HG02571 (cell line): ENCODE data around the gene UBE2L6.
"Not testable (repeated sequence)": the region's sequence is repeated elsewhere in the genome, so short reads cannot be mapped to it uniquely, and the experiment has no call there.

Experiments used
- ATAC-seq: cut with Tn5 transposase; IDR thresholded peaks from one replicate; pipeline ENCODE4 v1.9.1; 2021; ENCODE audit warnings: mild to moderate bottlenecking, moderate library complexity; ENCODE audit not compliant: unreplicated experiment

The UBE2L6 gene

DNA sequence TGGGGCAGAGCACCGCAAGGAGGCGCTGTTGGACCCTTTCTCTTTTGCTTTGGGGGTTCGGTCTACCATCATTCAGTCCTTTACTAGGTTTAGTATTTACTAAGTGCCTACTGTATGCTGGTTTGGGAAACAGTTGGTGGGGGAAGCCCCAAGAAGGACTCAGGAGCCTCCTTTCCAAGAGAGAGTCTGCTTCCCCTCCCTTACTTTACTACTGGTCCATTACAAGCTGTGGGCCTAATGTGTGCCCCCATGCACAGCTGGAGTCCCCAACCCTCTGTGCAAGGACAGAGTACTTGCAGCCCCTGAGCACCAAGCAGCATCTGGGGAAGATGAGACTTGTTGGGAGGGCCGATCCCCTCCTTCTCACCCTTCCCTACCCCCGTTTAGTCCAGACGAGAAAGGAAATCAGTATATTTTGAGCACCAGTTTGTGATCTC is 876 bp upstream of the UBE2L6 start:
- ATAC-seq, result peak; percentile 1

GRCh38 chr11:57566905-57567514 is 462 bp downstream of the UBE2L6 start:
- peak; percentile 3 for ATAC-seq

DNA sequence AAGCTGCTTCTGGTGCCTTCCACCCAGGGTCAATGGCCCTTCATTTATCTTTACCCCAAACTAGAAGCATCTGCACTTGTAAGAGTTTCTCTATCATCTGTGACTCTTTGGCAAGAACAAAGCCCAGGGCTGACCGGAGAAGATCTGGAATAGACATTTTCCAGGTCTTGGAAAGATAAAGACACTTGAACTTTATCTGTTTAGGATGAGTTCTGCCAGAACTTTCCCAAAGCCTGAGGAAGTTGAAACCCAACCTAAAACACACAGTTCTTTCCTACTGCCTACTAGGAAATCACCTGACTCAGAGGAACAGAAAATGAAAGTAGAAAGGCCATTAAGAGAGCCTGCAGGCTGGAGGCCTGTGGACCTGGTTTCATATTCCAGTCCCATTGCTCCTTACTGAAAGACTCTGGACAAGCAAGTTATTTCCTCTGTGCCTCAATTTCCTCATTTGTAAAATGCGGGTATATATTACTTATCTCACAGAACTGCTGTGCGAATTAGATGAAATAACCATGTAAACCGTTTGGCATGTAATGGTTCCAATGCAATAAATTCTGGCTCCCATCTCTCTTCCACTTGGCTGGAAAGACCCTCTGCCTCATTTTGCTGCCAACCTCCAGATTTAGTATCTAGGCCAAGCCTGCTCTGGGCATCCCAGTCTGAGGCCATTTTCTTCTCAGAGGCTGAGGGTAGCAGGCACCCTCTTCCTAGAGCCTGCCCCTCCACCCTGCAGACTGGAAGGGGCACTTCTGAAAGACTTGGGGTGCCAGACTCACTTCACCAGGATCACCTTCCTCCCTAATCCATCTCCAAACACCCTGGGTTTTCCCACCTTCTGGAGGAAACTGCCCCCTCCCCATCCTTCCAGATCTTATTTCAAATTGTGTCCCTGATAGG is 1.2 kb downstream of the UBE2L6 start:
- peak; percentile 48 for ATAC-seq

GRCh38 chr11:57562596-57562995 is 4.9 kb downstream of the UBE2L6 start:
- no peak for ATAC-seq

DNA sequence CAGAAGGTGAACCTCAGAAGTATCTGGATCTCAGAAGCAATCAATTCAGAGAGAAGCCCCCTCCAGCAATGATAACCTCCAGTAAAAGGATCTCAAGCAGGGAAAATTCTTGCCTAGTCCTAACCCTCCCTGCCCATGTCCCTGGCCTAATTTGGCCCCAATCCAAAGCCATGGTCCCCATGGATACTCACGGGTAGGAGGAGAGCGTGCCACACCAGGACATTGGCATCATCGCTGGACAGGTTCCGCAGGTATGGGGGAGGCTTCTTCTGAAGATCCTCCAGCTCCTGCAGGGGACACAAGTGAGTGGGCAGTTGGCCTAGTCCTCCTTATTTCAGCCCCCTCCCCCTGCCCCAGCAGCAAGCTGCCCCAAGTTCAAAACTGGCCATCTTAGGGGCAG is 7.3 kb downstream of the UBE2L6 start:
- ATAC-seq, result no peak

GRCh38 chr11:57556041-57556440 is 11.4 kb downstream of the UBE2L6 start:
- ATAC-seq, result no peak

DNA sequence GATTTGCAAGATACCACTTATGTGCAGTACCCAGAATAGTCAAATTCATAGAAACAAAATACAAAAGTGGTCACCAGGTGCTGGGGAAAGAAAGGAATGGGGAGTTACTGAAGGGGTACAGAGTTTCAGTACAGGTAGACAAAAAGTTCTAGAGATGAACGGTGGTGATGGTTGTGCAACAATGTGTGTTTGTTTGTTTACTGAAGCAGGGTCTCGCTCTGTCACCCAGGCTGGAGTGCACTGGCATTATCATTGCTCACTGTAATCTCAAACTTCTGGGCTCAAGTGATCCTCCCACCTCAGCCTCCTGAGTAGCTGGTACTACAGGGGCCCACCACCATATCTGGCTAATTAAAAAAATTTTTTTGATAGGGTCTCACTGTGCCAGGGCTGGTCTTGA is 12.1 kb downstream of the UBE2L6 start:
- no peak for ATAC-seq

DNA sequence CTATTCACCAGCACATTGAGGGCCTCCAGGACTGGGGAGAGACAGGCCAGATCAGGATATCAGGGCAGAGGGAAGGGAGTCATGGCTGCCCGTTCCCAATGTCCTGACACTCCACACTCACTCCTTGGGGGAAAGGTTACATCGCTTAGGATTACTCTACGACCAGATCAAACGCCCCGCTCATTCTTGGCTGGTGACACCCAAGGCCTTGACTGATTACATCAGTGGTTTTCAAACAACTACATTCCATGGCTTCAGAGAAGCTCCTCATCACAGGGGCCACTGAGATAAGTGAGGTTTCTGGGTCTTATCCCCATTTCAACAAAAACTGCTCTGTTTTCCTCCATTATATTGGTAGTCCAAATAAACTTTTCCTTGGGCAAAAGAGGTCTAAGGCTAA is 15.0 kb downstream of the UBE2L6 start:
- no peak for ATAC-seq

DNA sequence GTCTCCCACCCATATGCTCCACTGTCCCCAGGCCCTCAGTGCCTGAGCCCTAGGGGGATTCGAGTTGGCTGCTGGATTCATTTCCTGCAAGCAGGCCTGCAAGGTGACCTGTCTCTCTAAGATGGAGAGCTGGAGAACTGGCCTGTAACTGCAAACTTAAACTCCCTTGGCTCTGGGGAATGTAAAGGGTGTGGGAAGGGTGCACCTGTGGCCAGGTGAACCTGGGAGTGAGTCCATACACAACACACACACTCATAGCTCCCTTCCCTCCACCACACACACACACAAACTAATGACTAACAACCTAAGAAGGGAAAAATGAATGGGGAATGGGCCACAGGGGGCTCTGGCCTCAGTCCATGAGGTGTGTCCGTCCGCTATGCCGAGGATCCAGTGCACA is 15.5 kb downstream of the UBE2L6 start:
- ATAC-seq, result no peak

DNA sequence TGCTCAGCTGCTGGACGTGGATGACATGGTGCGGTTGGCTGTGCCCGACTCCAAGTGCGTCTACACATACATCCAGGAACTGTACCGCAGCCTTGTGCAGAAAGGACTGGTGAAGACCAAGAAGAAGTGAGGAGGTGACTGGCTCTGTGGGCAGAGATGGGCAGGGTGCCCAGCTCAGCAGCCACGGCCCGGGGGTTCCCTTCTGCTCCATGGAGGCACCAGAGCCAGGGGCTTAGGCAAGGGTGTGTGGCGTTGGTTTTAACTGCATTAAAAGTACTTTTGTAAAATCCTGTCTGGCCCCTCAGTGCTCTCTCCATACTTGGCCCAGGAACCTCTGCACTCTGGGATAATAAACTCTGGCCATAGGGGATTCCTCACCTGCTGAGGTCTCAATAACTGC is 17.5 kb downstream of the UBE2L6 start:
- ATAC-seq, result no peak

GRCh38 chr11:57547854-57548377 is 19.6 kb downstream of the UBE2L6 start:
- peak; percentile 68 for ATAC-seq

DNA sequence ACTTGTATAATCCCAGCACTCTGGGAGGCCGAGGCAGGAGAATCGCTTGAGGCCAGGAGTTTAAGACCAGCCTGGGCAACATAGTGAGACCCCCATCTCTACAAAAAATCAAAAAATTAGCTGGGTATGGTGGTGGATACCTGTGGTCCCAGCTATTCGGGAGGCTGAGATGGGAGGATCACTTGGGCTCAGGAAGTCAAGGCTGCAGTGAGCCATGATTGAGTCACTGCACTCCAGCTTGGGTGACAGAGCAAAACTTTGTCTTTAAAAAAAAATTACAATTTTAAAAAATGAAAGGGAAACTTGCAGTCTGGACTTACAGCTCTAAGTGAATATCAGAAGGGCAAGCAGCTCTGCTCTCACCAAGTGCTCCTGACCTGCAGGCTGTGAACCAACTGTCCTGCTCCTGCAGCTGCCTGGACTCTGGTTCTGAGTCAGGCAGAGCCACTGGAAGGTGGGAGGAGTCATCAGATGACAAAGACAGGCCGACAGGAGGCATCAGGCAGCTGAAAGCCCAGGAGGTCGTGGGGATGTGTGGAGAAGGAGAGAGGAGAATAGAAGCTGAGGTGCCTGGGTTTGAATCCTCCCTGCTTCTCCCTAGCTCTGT is 20.5 kb downstream of the UBE2L6 start:
- peak; percentile 69 for ATAC-seq

DNA sequence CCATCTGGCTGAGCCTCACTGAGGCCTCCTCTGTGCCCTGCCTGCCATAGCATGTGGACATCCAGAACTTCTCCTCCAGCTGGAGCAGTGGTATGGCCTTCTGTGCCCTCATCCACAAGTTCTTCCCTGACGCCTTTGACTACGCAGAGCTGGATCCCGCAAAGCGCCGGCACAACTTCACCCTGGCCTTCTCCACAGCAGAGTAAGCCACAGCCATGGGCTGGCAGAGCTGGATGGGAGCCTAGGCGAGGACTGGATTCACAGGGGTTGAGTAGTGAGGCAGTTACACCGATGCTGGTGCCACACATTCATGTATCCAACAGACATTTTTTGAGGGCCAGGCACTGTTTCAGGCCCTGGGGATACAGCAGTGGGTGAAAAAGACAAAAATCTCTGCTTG is 21.0 kb downstream of the UBE2L6 start:
- no peak for ATAC-seq

DNA sequence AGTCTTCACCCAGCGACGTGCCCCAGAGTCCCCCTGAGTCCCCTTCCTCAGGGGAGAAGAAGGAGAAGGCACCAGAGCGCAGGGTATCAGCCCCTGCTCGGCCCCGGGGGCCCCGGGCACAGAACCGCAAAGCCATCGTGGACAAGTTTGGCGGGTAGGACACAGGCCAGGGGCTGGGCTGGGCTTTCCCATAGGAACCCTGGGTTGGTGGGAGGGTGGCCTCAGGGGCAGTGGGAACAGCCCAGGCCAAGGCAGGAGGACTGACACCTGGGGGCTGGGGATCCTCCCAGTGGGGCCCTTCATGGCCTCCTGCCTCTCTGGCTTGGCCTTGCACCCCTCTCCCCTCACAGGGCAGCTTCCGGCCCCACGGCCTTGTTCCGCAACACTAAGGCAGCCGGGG is 21.6 kb downstream of the UBE2L6 start:
- no peak for ATAC-seq

- no peak for ATAC-seq
Measured at GRCh38 chr11:57544566-57544965, 22.9 kb downstream of the UBE2L6 start.

GRCh38 chr11:57543593-57543992 is 23.9 kb downstream of the UBE2L6 start:
- no peak for ATAC-seq

DNA sequence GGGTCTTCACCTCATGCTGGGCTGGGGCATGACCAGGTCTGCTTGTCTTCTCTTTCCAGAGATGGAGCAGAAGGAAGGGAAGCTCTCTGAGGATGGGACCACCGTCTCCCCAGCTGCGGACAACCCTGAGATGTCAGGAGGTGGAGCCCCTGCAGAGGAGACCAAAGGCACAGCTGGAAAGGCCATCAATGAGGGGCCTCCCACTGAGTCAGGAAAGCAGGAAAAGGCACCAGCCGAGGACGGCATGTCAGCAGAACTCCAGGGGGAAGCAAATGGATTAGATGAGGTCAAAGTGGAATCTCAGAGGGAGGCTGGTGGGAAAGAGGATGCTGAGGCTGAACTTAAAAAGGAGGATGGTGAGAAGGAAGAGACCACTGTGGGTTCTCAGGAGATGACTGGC is 24.9 kb downstream of the UBE2L6 start:
- ATAC-seq, result no peak

DNA sequence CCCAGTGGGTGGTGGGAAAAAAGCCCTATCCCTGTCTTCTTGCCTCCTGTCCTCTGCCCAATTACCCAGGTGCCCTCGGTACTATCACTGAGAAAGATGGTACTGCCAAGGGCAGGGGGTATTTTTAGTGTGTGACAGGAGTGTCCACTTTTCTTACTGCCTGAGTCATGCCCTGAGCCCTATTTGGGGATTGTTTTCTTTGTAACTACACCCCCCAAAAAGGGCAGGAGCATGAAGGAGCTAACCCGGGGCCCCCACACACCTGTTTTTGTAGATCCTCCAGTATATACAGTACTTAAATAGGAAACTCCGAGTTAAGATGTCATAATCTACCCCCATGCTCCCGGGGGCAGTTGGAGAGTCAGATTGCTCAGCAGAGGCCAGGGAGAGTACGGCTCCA is 26.3 kb downstream of the UBE2L6 start:
- ATAC-seq, result no peak

DNA sequence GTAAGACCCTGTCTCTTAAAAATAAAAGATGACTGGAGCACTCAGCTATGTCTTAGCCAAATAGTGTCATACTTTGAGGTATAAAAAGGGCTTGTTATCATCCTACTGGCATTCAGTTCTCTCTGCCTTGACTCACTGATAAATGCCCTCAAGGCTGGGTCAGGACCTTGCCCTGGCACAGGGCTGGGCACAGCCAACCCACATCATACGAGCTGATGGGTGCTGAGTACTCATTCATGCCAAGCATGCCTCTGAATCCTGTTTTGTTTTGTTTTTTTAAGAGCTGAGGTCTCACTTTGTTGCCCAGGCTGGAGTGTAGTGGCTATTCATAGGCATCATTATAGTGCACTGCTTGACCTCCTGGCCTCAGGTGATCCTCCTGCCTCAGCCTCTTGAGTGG is 28.1 kb downstream of the UBE2L6 start:
- no peak for ATAC-seq

GRCh38 chr11:57536947-57537619 is 30.4 kb downstream of the UBE2L6 start, which contains the start of gene SMTNL1:
Gene SMTNL1, plus strand, starts transcription at chr11:57537595. Its CDS starts 5,048 bp downstream, at chr11:57542643.
- ATAC-seq, result no peak

DNA sequence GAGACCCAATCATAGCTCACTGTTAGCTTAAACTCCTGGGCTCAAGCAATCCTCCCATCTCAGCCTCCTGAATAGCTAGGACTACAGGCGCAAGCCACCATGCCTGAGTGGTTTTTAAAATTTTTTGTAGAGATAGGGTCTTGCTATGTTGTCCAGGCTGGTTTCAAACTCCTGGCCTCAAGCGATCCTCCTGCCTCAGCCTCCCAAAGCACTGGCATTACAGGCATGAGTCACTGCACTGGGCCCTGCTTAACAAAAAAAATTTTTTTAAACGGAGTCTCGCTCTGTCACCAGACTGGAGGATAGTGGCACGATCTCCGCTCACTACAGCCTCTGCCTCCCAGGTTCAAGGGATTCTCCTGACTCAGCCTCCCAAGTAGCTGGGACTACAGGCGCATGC is 33.0 kb downstream of the UBE2L6 start:
- not testable (repeated sequence) for ATAC-seq
